HepG2 (cell line): ENCODE results near the gene PLA2G4C.

Source experiments
- BRCA1 ChIP-seq: sonication (generic); formaldehyde crosslinking; IDR thresholded peaks from 2 replicates; pipeline ENCODE4 v1.4.0; 2020; ENCODE audit warnings: missing genetic modification reagents
- EP300 ChIP-seq, 3 experiments: sonication (generic) in 1 of 3; formaldehyde crosslinking in 1 of 3; IDR thresholded peaks; 2 replicates each; pipeline versions ENCODE4 v1.5.1 to v1.6.1; 2011 to 2020; ENCODE audit warnings: low read depth in 2 of 3, low read length in 2 of 3, borderline replicate concordance in 1 of 3, improper control_type of control experiment in 1 of 3, mild to moderate bottlenecking in 1 of 3, missing genetic modification reagents in 1 of 3, moderate library complexity in 1 of 3
- ERF ChIP-seq: IDR thresholded peaks from 2 replicates; pipeline ENCODE4 v1.6.1; 2018; ENCODE audit warnings: missing biosample characterization, missing genetic modification reagents
- KLF6 ChIP-seq: IDR thresholded peaks from 2 replicates; pipeline ENCODE4 v1.8.0; 2016; ENCODE audit warnings: missing biosample characterization, missing genetic modification reagents
- POLR2A ChIP-seq, 2 experiments: IDR thresholded peaks; 2 replicates each; pipeline ENCODE4 v1.6.1; 2011; ENCODE audit warnings: low read depth in 2 of 2, low read length in 2 of 2, mild to moderate bottlenecking in 1 of 2, moderate library complexity in 1 of 2; ENCODE audit not compliant: insufficient read depth in 1 of 2
- SAP130 ChIP-seq: IDR thresholded peaks from 2 replicates; pipeline ENCODE4 v1.6.1; 2016; ENCODE audit warnings: low read depth
- TP53 ChIP-seq: sonication (generic); formaldehyde crosslinking; conservative IDR thresholded peaks from 2 replicates; pipeline ENCODE4 v1.4.0; 2020; ENCODE audit warnings: missing genetic modification reagents
- ZBTB7B ChIP-seq: sonication (generic); formaldehyde crosslinking; IDR thresholded peaks from 2 replicates; pipeline ENCODE4 v1.4.0; 2020; ENCODE audit warnings: missing genetic modification reagents
- ZNF24 ChIP-seq: fragments of 450-650 bp; IDR thresholded peaks from 2 replicates; pipeline ENCODE4 v1.6.1; 2017; ENCODE audit warnings: antibody characterized with exemption, mild to moderate bottlenecking
- ZNF644 ChIP-seq: IDR thresholded peaks from 2 replicates; pipeline ENCODE4 v1.6.1; 2016; ENCODE audit warnings: low read depth
- ZNF691 ChIP-seq: sonication (generic); formaldehyde crosslinking; IDR thresholded peaks from 2 replicates; pipeline ENCODE4 v1.4.0; 2020; ENCODE audit warnings: missing genetic modification reagents, low read depth, mild to moderate bottlenecking, borderline replicate concordance
- TF ChIP-seq, protein P1 (sequence below): sonication (generic); formaldehyde crosslinking; IDR thresholded peaks from 2 replicates; pipeline ENCODE4 v1.4.0; 2020; ENCODE audit warnings: missing genetic modification reagents

DNA sequence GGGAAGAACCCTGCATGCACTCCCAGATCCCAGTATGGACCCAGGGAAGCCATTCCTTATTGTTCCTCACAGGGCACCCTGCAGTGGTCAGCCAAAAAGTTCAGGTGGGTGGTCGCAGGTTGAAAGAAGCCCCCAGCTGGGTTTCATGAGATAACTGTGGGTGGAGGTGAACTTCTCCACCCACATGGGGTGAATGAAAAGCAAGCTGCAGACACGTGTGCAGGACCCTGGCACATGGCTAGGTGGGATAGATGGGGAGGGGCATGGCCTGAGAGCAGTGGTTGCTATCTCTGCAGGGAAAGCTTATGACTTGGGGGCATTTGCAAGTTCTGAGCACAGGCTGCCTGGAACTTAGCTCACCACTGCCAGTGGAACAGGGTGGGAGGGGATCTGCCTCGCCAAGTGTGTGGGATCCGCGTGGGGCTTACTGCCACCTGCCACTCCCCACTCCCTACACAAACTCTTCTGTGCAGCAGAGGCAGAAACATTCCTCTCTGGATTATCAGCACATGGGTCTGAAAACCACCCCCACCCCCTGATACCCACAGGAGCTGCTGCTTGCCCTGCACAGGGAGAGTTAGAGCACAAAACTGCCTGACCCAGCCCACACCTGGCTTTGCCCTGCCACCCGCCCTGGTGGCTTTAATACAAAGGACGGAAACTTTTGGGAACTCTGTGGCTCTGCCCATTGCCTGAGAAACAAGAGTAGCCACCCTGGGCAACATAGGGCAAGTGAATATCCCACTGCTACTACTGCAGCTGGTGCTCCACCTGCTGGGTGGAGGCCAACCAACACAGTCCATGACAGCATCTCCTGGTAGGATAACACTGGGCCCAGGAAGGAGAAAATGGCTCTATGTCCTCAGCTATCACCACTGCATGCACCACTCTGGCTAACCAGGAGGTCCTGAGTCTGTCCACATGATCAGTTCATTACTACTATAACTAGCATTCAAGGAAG, 24.4 kb downstream of the PLA2G4C start:
- TF ChIP-seq SAP130 (CRISPR knock-in tag) (no peak), BRCA1 (CRISPR knock-in tag) (no peak), ERF (no peak), EP300 (IDR thresholded peaks at IDR 0.05; ENCODE audit: low read depth in 2 of 2, low read length in 2 of 2) (no peak), EP300 (CRISPR knock-in tag; IDR thresholded peaks at IDR 0.05; ENCODE audit: borderline replicate concordance) (no peak), ZBTB7B (CRISPR knock-in tag) (no peak), POLR2A (IDR thresholded peaks at IDR 0.05; ENCODE audit: insufficient read depth in 1 of 2, low read depth in 2 of 2, low read length in 2 of 2) (no peak), KLF6 (no peak), ZNF24 (no peak), ZNF644 (CRISPR knock-in tag) (no peak), TP53 (no peak), ZNF691 (CRISPR knock-in tag) (no peak)
- TF ChIP-seq, protein P1, sequence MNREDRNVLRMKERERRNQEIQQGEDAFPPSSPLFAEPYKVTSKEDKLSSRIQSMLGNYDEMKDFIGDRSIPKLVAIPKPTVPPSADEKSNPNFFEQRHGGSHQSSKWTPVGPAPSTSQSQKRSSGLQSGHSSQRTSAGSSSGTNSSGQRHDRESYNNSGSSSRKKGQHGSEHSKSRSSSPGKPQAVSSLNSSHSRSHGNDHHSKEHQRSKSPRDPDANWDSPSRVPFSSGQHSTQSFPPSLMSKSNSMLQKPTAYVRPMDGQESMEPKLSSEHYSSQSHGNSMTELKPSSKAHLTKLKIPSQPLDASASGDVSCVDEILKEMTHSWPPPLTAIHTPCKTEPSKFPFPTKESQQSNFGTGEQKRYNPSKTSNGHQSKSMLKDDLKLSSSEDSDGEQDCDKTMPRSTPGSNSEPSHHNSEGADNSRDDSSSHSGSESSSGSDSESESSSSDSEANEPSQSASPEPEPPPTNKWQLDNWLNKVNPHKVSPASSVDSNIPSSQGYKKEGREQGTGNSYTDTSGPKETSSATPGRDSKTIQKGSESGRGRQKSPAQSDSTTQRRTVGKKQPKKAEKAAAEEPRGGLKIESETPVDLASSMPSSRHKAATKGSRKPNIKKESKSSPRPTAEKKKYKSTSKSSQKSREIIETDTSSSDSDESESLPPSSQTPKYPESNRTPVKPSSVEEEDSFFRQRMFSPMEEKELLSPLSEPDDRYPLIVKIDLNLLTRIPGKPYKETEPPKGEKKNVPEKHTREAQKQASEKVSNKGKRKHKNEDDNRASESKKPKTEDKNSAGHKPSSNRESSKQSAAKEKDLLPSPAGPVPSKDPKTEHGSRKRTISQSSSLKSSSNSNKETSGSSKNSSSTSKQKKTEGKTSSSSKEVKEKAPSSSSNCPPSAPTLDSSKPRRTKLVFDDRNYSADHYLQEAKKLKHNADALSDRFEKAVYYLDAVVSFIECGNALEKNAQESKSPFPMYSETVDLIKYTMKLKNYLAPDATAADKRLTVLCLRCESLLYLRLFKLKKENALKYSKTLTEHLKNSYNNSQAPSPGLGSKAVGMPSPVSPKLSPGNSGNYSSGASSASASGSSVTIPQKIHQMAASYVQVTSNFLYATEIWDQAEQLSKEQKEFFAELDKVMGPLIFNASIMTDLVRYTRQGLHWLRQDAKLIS (CRISPR knock-in tag) = no peak
